Mucosa of rectum (tissue), 2 donors: ENCODE results near the gene NUP35.

Experiments used
- H3K27ac ChIP-seq, 2 donors: one replicate each; pipeline ENCODE4 v1.7.0; 2013; ENCODE audit warnings: inconsistent platforms in 2 of 2, low read depth in 2 of 2, low read length in 2 of 2
- H3K27me3 ChIP-seq, 2 donors: one replicate each; pipeline ENCODE4 v1.7.0; 2013; ENCODE audit warnings: low read length in 2 of 2; ENCODE audit not compliant: control insufficient read depth in 2 of 2, insufficient read depth in 2 of 2
- H3K36me3 ChIP-seq, 2 donors: one replicate each; pipeline ENCODE4 v1.7.0; 2013; ENCODE audit warnings: low read length in 2 of 2; ENCODE audit not compliant: control insufficient read depth in 2 of 2, insufficient read depth in 2 of 2
- H3K4me1 ChIP-seq, 2 donors: one replicate each; pipeline ENCODE4 v1.7.0; 2013; ENCODE audit warnings: low read length in 2 of 2, mild to moderate bottlenecking in 1 of 2; ENCODE audit not compliant: control insufficient read depth in 2 of 2, insufficient read depth in 2 of 2
- H3K4me3 ChIP-seq, 2 donors: one replicate each; pipeline ENCODE4 v1.7.0; 2013; ENCODE audit warnings: low read length in 2 of 2
- H3K9ac ChIP-seq, 2 donors: one replicate each; pipeline ENCODE4 v1.7.0; 2013; ENCODE audit warnings: low read length in 2 of 2, low read depth in 1 of 2, mild to moderate bottlenecking in 1 of 2
- H3K9me3 ChIP-seq, 2 donors: one replicate each; pipeline ENCODE4 v1.7.0; 2013; ENCODE audit warnings: low read length in 2 of 2; ENCODE audit not compliant: control insufficient read depth in 2 of 2
- donor health status: healthy.
- donor health status: Normal muscosa, but diverticular disease.

Gene NUP35

GRCh38 chr2:183195998-183196409 is 71.8 kb downstream of the NUP35 start:
- Histone ChIP-seq H3K4me1 (no peaks in the 10 kb centered on the region), H3K4me3 (no peak overlapping the region), H3K9ac (no peak overlapping the region), H3K27ac (no peak overlapping the region), H3K9me3 (no peaks in the 10 kb centered on the region), H3K27me3 (no peaks in the 10 kb centered on the region), H3K36me3 (peaks cover 0 to 2% of the 10 kb centered on the region in 2 donors)

- H3K36me3 ChIP-seq: no peaks in the 10 kb centered on the region
- no peak overlapping the region for H3K27ac ChIP-seq
- H3K4me3 ChIP-seq: no peak overlapping the region
- no peaks in the 10 kb centered on the region for H3K4me1 ChIP-seq
- H3K9me3 ChIP-seq: no peaks in the 10 kb centered on the region
- H3K9ac ChIP-seq: no peak overlapping the region
- H3K27me3 ChIP-seq: no peaks in the 10 kb centered on the region
Observed at GRCh38 chr2:183204397-183204796, 80.2 kb downstream of the NUP35 start.

GRCh38 chr2:183207110-183207509 is 82.9 kb downstream of the NUP35 start:
- no peaks in the 10 kb centered on the region for H3K4me1 ChIP-seq
- H3K27me3 ChIP-seq: no peaks in the 10 kb centered on the region
- no peak overlapping the region for H3K4me3 ChIP-seq
- H3K9me3 ChIP-seq: no peaks in the 10 kb centered on the region
- no peak overlapping the region for H3K27ac ChIP-seq
- H3K36me3 ChIP-seq: no peaks in the 10 kb centered on the region
- H3K9ac ChIP-seq: no peak overlapping the region

GRCh38 chr2:183209395-183210028 is 85.3 kb downstream of the NUP35 start:
- Histone ChIP-seq H3K27ac (no peak overlapping the region), H3K27me3 (no peaks in the 10 kb centered on the region), H3K9ac (no peak overlapping the region), H3K4me3 (no peak overlapping the region), H3K9me3 (no peaks in the 10 kb centered on the region), H3K36me3 (no peaks in the 10 kb centered on the region), H3K4me1 (no peaks in the 10 kb centered on the region)
